GM18873 (cell line): ENCODE data around the gene ZNF669.
"Not testable (repeated sequence)": the region's sequence is repeated elsewhere in the genome, so short reads cannot be mapped to it uniquely, and the experiment has no call there.

Experiments used
- ATAC-seq: cut with Tn5 transposase; IDR thresholded peaks from one replicate; pipeline ENCODE4 v1.9.1; 2021; ENCODE audit warnings: mild to moderate bottlenecking, moderate library complexity, moderate number of reproducible peaks; ENCODE audit not compliant: unreplicated experiment, low FRiP score

The ZNF669 gene

DNA sequence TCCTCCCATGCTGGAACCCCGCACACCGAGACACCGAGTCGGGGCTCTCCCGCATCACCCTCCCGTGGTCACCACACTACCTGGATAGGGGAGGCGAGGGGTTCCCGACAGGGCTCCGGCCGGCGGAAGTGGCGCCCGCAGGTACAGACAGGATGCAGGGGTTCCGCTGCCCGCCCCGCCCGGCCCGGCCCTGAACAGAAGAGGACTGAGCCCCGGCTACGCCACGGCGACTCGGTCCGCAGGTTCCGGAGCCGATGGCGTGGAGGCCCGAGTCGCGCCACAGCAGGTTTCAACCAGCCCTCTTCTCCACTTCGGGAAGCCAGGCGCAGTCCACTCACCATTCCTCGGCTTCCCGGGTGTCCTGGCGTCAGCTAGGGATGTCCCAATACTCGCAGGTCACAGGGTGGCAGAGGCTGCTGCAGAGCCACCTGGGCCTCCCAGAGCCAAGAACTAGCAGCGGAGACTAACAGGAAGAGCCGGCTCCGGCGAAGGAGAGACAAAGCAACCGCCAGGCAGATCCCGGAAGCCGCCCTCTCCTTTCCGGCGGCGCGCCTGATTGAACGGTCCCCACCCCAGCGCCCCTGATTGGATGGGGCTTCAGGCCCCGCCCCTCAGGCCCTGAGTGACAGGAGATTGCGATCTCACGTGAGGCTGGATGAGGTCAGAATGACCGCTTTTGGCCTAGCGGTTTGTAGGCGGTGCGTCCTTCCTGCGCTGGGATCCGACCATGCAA lies at the start of gene ZNF669:
TSS of gene ZNF669 (minus strand) at position 498 of the 733 bp plus-strand sequence. CDS start at position 341, 157 bp downstream.
- peak; percentile 100 for ATAC-seq

DNA sequence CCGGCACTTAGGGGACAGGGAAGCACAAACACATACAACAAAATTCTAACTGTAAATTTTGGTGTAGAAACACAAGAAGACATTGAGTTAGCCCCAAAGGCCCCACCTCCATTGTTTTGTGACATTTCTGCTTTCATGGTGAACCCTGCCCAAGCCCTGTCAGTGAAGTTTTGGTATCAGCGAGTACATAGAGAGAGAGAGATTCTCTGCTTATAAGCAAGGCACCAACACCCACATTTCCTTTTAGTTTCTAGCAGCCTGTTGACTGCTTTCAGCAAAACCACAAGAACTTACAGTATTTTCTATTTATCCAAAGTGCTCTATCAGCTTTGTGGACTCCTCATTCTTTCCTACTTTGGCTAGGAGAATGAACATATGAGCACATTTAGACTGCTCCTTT lies 43.6 kb upstream of the ZNF669 start:
- ATAC-seq = no peak

DNA sequence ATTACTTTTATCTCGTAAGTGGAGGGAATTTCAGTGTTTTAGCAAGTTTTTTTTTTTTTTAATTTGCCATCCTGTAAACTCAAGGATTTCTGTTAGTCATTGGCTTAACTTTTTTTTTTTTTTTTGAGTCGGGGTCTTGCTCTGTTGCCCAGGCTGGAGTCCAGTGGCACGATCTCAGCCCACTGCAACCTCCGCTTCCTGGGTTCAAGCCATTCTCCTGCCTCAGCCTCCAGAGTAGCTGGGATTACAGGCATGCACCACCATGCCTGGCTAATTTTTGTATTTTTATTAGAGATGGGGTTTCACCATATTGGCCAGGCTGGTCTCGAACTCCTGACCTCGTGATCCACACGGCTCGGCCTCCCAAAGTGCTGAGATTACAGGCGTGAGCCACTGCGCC lies 43.0 kb upstream of the ZNF669 start:
- ATAC-seq = not testable (repeated sequence)

DNA sequence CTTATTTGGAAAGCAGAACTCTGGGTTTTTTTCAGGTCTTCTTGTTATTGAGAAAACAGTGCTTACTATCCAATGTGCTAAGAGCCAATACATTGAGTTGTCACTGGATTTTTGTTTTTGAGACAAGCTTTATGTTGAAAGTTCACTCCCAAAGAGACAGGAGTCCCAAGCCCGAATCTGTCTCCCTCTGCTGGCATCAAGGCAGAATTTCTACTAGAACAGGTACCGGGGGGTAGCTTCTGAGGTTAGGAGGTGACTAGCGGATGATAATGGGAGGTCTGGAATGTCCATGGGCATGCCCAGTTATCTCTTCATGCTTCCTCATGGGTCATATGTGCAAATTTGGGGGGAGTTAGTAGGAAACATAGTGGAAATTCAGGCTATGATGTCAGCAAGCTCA lies 42.5 kb upstream of the ZNF669 start:
- ATAC-seq = no peak

DNA sequence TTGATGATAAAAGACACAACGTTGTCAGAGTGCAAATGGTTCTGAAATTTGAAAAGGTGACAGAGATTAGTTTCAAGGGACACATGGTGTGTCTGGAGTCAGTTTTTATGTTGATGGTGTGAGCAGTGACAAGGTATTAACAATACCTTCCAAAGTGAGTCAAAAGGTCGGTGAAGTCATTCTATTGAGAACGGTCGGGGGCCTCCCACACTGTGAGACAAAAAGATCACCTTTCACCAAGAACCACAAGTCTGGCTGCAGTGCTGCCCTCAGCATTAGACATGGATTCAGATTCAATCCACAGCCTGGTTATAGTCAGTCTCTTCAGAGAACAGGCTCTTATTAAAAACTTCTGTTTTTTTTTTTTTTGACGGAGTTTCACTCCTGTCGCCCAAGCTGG lies 41.1 kb upstream of the ZNF669 start:
- no peak for ATAC-seq

DNA sequence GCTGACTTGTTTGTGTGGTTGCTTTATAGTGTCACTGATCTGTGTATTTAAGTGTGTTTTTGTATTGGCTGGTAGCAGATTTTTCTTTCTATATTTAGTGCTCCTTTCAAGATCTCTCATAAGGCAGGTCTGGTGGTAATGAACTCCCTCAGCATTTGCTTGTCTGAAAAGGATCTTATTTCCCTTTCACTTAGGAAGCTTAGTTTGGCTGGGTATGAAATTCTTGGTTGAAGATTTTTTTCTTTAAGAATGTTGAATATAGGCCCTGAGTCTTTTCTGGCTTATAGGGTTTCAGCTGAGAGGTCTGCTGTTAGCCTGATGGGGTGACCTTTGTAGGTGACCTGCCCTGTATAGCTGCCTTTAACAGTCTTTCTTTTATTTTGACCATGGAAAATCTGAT lies 35.4 kb upstream of the ZNF669 start:
- ATAC-seq = not testable (repeated sequence)

DNA sequence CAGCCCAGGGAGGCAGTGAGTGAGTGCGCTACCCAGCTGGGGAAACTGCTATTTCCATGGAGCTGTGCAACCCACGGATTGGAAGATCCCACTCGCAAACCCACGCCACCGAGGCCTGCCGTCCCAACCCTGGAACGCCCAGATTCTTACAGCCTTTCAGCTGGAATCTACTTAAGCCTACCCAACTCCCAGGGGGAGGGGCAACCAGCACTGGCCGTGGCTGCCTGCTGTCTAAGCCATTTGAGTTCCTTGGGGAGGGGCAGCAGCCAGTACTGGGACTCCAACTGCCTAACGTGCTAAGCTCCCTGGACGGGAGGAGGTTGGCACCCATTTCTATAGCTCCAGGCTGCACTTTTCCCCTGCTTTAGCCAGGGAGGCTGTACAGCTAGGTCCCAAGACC lies 27.1 kb upstream of the ZNF669 start:
- ATAC-seq = no peak

DNA sequence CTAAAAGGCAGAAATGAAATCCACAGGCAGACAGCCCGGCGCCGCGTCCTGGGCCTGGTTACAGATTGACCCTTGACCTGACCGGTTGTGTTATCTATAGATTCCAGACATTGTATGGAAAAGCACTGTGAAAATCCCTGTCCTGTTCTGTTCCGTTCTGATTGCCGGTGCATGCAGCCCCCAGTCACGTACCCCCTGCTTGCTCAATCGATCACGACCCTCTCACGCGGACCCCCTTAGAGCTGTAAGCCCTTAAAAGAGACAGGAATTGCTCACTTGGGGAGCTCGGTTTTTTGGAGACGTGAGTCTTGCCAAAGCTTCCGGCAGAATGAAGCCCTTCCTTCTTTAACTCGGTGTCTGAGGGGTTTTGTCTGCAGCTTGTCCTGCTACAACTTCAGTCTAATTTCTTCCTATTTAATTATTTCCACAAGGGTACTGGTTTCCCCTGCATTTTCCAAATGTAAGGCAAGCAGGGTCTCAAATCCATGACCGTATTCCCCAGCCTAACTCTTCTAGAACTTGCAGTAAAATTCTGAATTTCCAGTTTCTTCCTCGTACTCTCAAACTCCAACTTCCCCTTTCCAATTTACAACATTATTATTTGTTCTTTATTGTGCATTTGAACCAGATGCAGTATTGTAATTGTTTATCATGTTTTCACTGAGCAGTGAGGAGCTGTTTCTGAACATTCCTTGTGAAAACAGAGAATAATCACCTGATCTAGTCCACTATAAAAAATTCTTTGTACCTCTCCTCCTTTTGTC lies 23.5 kb upstream of the ZNF669 start:
- not testable (repeated sequence) for ATAC-seq

DNA sequence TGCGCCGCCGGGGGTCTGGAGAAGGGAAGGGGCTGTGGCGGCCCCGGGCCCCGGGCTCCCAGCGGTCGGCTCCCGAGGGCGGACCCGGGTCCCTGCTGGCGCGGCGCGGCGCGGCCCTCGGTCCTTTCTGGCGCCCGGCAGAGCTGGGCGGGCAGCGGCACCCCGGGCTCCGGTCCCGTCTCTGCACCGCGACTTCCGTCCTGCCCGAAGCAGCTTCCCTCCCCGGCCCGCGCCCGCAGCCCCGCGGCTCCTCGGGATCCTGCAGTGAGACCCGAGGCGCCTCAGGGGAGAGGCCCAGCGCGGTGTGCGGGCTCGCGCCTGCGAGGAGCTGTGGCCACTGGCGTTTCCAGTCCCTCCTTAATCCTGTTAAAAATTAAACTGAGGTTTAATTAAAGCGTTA lies 22.4 kb upstream of the ZNF669 start:
- ATAC-seq = peak; percentile 32

DNA sequence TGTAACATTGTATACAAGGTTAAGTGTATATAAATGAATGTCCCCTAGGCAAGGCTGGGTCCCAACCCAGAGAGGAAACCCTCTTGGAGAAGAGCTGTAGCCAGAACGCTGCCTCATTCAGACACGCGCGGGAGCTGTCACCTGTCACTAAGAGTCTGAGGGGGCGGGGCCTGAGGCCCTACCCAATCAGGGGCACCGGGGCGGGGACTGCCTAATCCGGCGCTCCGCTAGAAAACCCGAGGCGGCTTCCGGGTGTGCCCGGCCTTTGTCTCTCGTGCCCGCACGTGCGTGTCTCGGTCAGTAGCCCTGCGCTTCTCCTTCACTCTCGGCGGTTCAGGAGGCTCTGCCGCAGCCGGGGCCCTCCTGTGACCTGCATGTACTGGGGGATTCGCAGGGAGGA lies 22.0 kb upstream of the ZNF669 start:
- ATAC-seq = peak; percentile 99

DNA sequence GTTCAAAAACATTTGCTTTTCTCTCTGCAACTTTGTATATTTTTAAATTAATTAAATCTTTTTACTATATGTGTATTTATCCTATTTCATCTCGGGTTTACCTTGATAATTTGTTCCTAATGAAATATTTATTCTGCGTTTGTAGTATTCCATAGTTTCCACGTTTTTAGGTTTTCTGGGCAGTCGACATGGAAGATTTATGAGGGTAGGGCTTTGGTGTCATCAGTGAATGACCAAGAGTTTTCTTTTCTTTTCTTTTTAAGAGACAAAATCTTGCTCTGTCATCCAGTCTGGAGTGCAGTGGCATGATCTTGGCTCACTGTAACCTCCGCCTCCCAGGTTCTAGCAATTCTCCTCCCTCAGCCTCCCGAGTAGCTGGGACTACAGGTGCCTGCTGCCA lies 17.2 kb upstream of the ZNF669 start:
- ATAC-seq = no peak

DNA sequence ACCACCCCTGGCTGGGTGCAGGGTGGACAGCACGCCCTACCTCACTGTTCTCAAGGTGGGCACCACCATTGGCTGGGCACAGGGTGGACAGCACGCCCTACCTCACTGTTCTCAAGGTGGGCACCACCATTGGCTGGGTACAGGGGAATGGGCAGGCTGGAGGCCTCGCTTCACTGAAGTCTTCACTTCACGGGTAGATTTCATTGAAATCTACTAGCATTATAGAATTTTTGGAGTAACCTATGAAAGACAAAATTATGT lies 16.2 kb upstream of the ZNF669 start:
- not testable (repeated sequence) for ATAC-seq

DNA sequence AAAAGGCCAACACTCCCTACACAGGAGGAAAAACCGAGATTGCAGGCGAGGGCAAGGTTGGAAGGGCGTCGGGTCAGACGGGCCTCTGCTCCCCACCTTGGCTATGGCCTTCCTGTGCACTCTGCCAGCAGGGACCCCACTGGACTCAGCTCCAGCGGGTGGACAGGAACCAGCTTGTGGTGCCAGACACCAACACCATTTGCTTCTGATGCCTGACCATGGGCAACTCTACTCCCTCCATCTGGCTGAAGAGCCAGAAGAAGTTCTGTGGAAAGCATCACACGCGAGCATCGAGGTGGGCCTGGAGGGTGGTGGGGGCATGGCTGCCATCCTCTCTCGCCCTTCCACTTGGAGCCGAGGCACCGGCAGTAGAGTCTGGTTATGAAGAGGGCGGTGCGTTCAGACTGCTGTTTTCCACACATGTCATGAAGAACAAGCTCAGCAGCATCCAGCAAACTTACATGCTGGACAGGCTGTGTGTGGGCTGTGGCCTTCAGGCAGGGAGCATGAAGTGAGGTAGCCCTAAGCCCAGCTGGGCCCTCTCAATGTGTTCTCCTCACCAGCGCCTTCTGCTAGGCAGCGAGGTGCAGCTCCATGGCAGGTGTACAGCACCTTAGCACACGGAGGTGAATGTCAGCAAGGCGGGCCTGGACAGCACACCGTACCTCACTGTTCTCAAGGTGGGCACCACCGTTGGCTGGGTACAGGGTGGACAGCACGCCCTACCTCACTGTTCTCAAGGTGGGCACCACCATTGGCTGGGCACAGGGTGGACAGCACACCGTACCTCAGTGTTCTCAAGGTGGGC lies 15.6 kb upstream of the ZNF669 start:
- no peak for ATAC-seq

DNA sequence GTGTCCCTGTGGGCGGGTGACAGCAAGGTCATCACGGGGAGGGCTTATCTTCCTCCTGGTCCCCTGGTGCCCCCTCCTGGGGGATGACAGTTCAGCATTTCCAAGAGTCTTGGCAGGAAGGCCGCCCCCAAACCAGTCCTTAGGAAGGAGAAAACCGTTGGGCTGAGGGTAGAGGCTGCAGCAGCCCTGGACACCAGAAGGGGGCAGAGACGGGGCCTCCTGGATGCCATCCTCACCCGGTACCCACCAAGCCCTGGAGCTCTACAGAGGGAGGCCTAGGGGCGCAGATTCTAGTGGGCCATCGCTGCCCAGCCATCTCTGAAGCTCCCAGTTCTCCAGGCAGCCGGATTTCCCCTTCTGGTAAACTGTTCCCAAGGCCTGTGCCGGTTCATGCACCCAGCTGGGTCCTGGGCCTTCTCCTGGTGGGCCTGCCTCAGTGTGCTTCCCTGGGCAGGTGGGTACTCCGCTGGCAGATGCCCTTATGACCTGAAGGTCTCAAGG lies 14.8 kb upstream of the ZNF669 start:
- no peak for ATAC-seq

DNA sequence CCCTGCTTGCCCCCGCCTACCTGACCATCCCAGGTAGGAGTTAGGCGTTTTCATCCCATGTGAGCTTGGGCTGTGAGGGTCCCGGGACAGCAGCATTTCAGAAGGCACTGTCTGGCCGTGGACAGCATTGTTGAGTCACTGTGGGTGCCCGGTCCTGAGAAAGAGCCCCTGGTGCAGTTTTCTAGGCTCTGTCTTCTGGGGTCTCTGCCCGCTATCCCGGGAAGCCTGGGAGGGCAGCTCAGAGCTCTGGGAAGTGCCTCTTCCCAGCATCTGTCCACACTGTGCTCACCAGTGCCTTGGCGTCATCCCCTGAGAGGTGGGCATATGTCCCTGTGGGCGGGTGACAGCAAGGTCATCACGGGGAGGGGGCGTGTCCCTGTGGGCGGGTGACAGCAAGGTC lies 11.4 kb upstream of the ZNF669 start:
- no peak for ATAC-seq

DNA sequence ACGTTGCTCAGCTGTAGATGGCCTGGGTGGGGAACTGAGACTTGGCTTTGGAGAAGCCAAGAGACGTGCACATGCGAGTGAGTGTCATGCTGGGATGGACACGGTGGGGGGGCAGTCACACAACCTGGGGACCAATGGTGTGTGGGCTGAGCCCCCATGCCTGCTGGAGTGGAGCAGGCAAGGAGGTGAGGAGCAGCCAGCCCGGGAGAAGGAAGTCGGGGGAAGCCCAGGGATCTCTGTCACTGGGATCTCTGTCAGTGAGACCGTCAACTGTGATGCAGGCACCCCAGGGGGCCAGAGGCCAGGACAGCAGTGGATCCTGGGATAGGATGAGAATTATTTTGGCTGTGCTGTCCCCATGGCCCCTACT lies 11.0 kb upstream of the ZNF669 start:
- ATAC-seq = no peak

DNA sequence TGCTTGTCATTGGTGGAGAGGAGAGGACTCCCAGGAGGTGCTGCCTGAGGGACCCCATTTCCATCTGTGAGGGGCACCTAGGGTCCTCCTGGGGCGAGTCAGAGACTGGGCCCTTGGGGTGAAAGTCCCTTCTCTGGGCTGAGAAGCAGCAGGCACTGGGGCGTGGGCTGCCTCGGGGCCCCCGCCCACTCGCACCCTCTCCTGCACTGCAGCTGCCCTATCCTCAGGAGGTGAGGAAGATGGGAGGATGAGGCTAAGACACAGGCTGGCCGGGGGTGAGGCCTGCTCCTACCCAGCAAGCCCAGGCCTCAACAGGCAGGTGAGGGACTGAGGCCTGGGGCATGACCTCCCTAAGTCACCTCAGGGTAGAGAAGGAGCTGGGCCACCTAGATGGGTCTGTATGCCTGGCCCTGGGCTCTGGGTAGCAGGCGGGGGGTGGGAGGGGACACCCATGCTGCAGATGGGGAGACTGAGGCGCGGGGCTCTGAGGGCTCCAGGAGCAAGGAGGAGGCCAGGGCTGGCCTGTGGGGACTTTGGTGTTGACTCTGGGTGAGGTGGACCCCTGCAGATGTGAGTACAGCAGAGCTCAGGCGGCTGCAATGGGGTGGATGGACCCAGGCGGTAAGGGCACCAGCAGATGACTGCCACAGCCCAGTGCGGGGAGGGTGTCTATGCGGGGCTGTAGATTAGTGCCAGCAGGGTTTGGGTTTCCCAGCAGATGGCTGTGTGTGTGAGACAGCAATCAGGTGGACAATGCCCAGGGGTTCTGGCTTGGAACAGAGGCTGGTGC lies 10.4 kb upstream of the ZNF669 start:
- ATAC-seq = no peak

DNA sequence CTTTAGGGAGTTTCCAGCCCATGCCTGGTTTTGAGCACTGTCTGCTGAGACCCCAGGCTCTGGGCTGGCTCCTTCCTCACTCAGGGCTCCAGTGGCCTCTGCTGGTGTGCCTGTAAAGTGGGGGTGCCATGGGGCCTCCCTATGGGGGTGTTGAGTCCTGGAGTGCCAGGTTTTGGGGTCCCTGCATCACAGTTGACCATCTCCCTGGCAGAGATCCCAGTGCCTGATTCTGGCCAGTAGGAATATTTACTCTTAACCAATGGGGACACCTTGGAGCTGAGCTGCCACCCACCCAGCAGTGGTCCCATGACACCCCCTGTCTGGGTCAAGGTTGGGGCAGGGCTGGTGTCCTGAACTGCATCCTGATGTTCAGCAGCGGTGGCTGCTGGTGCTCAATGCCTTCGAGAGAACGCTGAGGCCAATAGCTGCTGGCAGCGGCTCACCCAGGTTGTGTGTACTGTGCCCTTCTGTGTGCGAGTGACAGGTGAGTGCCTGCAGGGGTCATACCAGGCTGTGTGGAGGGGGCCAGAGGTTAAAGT lies 9.6 kb upstream of the ZNF669 start:
- ATAC-seq = no peak

DNA sequence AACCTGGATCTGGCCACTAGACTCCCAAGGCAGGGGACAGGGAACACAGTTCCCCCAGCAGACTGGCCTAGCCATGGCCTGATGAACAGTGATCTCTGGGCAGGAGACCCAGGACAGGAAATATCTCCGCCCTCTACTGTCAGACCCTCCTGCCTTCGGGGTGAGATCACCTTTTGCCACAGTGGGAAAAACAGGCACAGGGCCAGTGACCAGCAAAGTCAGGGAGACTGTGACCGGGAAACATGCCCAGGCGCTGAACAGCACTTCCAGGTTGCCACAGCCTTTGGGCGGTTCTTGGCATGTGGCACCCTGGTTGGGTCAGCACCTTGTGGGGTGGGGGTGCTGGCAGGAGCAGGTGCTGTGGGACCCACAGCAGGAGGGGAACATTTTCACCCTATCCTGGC lies 8.9 kb upstream of the ZNF669 start:
- ATAC-seq = no peak

DNA sequence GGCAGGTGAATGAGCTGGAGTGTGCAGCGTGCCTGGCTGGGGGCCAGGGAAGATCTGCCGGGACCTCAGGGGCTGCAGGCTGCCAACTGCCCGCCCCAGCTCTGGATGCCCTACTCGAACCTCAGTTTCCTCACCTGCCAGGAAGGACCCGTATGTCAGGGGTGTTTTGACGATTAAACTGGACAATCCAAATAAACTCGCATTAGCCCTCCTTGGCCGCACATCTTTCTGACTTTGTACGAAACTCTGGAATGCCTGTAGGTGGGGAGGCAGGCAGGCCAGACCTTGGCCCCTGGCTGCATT lies 8.3 kb upstream of the ZNF669 start:
- no peak for ATAC-seq
